ENCODE data around the gene LRRFIP1. TPM values are rescaled to one million over a fixed set of nuclear protein-coding genes. Genes with fewer than 3 reads are reported as not detected.
A peak's percentile ranks its signal among the peaks of the same experiment; 100 is the strongest.

The LRRFIP1 gene
- total and polyA plus RNA-seq, 2 donors (not counting 1 experiment from before 2014, with no cell fraction given): 42.0 to 139 TPM

DNA sequence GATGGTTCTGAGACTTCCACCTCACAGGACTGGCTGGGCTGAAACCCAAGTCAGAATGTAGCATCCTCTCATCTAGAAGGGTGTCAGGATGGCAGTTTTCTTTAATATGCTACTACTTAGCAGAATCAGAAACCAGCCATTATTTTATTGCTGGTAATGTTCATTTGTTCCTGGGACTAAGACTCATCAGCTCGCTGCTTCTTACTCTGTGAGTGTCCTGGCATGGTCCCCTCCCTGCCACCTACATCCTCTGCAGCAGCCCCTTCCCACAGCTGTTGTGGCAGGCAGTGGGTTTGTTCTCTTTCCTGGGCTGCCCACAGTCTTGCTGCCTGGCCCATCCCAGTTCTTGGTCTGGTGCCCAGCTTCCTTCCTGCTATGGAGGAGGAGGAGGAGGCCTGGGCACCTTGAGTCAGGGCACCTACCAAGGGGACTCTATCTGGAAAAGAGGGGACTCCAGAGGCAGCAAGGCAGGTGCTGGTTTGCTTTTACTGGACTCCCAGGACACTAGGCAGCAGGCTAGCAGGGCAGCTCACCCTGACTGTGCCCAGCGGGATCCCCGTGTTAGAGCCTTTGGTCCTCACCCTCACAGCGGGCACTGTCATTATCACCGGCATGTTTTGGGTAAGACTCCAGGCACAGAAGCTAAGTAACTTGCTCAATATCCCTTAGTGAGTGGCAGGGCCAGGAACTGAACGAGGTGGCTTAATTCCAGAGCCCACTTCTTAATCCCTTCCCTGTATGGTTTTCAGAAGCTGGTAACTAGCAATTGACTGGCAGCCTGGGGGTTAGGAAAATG lies 62.1 kb downstream of the LRRFIP1 start:
- Histone ChIP-seq H3K4me3 (ENCODE audit: control extremely low read depth in 1 of 5, extremely low read depth in 1 of 5, insufficient read depth in 1 of 5, low read depth in 2 of 5, low read length in 4 of 5) (no peak overlapping the region), H2AFZ (ENCODE audit: insufficient read depth, low read depth, low read length, poor library complexity, severe bottlenecking) (no peak overlapping the region), H3K79me2 (ENCODE audit: control insufficient read depth, insufficient read depth, low read length) (peaks cover 39% of the 10 kb centered on the region), H3K4me1 (ENCODE audit: control insufficient read depth in 2 of 2, insufficient read depth in 2 of 2, low read length in 2 of 2) (peaks cover 56 to 61% of the 10 kb centered on the region in 2 donors), H3K27ac (ENCODE audit: low read length in 2 of 2) (peak overlapping the region; percentile 95), H4K20me1 (ENCODE audit: control insufficient read depth, insufficient read depth, low read length, poor library complexity, severe bottlenecking) (peaks cover 11% of the 10 kb centered on the region), H3K4me2 (replicated peaks; ENCODE audit: low read depth, low read length, poor library complexity, severe bottlenecking) (peak overlapping the region; percentile 45), H3K36me3 (replicated peaks in 1 of 2; ENCODE audit: control extremely low read depth in 1 of 2, control insufficient read depth in 1 of 2, extremely low read depth in 1 of 2, insufficient read depth in 2 of 2, low read length in 1 of 2) (no peaks in the 10 kb centered on the region), H3K9ac (ENCODE audit: low read length) (no peak overlapping the region), H3K9me3 (ENCODE audit: control extremely low read depth in 1 of 3, control insufficient read depth in 2 of 3, insufficient read depth in 1 of 3, low read length in 2 of 3) (no peaks in the 10 kb centered on the region), H3K27me3 (replicated peaks in 1 of 4; ENCODE audit: control extremely low read depth in 1 of 4, control insufficient read depth in 3 of 4, insufficient read depth in 4 of 4, low read length in 3 of 4) (no peaks in the 10 kb centered on the region)
- ChIA-PET CTCF (interaction anchor here (0.8 to 13.2 kb wide), 4 partner anchors 16 to 84 kb away, joined by 3 to 350 read pairs (median 4); no protein-coding TSS in a partner anchor), POLR2A (interaction anchor here (0.6 to 9.4 kb wide), 2 partner anchors 14 to 216 kb away, joined by 7 to 154 read pairs; no protein-coding TSS in a partner anchor)
- ATAC-seq (ENCODE audit: low read depth): no peak
- peak; percentile 36 for DNase-seq
- peak overlapping the region; percentile 75 for H3K4me3 Mint-ChIP-seq
- peak overlapping the region; percentile 100 for H3K27ac Mint-ChIP-seq
- 17% methylated on average over 4 of the region's 6 CpGs for WGBS (ENCODE audit: insufficient coverage)
- H3K4me1 Mint-ChIP-seq: peaks cover 70% of the 10 kb centered on the region
- TF ChIP-seq, protein P1, sequence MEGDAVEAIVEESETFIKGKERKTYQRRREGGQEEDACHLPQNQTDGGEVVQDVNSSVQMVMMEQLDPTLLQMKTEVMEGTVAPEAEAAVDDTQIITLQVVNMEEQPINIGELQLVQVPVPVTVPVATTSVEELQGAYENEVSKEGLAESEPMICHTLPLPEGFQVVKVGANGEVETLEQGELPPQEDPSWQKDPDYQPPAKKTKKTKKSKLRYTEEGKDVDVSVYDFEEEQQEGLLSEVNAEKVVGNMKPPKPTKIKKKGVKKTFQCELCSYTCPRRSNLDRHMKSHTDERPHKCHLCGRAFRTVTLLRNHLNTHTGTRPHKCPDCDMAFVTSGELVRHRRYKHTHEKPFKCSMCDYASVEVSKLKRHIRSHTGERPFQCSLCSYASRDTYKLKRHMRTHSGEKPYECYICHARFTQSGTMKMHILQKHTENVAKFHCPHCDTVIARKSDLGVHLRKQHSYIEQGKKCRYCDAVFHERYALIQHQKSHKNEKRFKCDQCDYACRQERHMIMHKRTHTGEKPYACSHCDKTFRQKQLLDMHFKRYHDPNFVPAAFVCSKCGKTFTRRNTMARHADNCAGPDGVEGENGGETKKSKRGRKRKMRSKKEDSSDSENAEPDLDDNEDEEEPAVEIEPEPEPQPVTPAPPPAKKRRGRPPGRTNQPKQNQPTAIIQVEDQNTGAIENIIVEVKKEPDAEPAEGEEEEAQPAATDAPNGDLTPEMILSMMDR (IDR thresholded peaks at IDR 0.05): no peak
- TF ChIP-seq EZH2 (IDR thresholded peaks at IDR 0.05; ENCODE audit: borderline replicate concordance, insufficient read depth, low read depth, low read length, poor library complexity, severe bottlenecking): no peak
- no peaks in the 10 kb centered on the region for H3K27me3 Mint-ChIP-seq
- intact Hi-C loops (cut with micrococcal nuclease): loop anchor here (5.0 kb wide), 2 partner anchors 62 to 278 kb away; partner anchors contain the start of genes LRRFIP1 and UBE2F
- H3K9me3 Mint-ChIP-seq (ENCODE audit: insufficient read depth): no peaks in the 10 kb centered on the region
